Left lung (tissue), 10 donors: Measurements from ENCODE around the gene POP4. TPM values are rescaled to one million over a fixed set of nuclear protein-coding genes. Genes with fewer than 3 reads are reported as not detected.

Experiments used
- ATAC-seq: fragments of 200-7000 bp; cut with Tn5 transposase; one replicate; pipeline ENCODE4 v1.9.1; 2020; ENCODE audit warnings: moderate library complexity
- DNase-seq, 4 donors: peaks; one replicate each; pipeline ENCODE4 v3.0.0-alpha.2; 2013 to 2020
- H3K27ac ChIP-seq, 2 donors: fragments of 200-600 bp; sonication (generic) in 1 of 2; one replicate each; pipeline versions ENCODE4 v1.5.0 to v1.8.0; 2020 to 2021
- H3K27me3 ChIP-seq, 2 donors: fragments of 200-600 bp; sonication (generic) in 1 of 2; one replicate each; pipeline versions ENCODE4 v1.5.0 to v1.8.0; 2020 to 2021
- H3K36me3 ChIP-seq, 2 donors: fragments of 200-600 bp; sonication (generic) in 1 of 2; one replicate each; pipeline versions ENCODE4 v1.5.0 to v1.8.0; 2020 to 2021
- H3K4me1 ChIP-seq, 2 donors: fragments of 200-600 bp; one replicate each; pipeline ENCODE4 v1.8.0; 2021
- H3K4me3 ChIP-seq, 2 donors: fragments of 200-600 bp; sonication (generic) in 1 of 2; one replicate each; pipeline versions ENCODE4 v1.5.0 to v1.8.0; 2020 to 2021; ENCODE audit warnings: mild to moderate bottlenecking in 1 of 2
- H3K9me3 ChIP-seq, 2 donors: fragments of 200-600 bp; sonication (generic) in 1 of 2; one replicate each; pipeline versions ENCODE4 v1.5.0 to v1.8.0; 2020 to 2021
- intact Hi-C, 2 donors: fragments of 100-400 bp; cut with DNase I; formaldehyde crosslinking; loops; one replicate each; pipeline versions ENCODE4 v1.11.2 to v1.14.2; 2022
- polyA plus RNA-seq, 6 donors: library from polyadenylated mRNA; unstranded; fragments of 120-200 nt; gene quantifications; one replicate each; pipeline ENCODE4 v1.2.1, GENCODE V29; 2013; ENCODE audit not compliant: insufficient read length in 6 of 6
- total RNA-seq, 2 donors: library from RNA; stranded (reverse); fragmentation: NEBNext Ultra II Directional; extraction: Animal tissue kit (Norgen Biotek cat#: 25700); gene quantifications; one replicate each; pipeline ENCODE4 v1.2.1, GENCODE V29; 2021
- TF ChIP-seq, protein P1 (sequence below), 2 donors: fragments of 200-600 bp; sonication (generic) in 1 of 2; IDR thresholded peaks; one replicate each; pipeline versions ENCODE4 v1.5.0 to v1.8.0; 2021; ENCODE audit warnings: antibody characterized with exemption in 2 of 2
- donor health status: DM: no; HTN: yes; CAD: no.
- donor health status: DM: no; HTN: no; CAD: no.

The POP4 gene
- total and polyA plus RNA-seq, 8 donors: 49.2 to 66.9 (median 54.4) TPM

DNA sequence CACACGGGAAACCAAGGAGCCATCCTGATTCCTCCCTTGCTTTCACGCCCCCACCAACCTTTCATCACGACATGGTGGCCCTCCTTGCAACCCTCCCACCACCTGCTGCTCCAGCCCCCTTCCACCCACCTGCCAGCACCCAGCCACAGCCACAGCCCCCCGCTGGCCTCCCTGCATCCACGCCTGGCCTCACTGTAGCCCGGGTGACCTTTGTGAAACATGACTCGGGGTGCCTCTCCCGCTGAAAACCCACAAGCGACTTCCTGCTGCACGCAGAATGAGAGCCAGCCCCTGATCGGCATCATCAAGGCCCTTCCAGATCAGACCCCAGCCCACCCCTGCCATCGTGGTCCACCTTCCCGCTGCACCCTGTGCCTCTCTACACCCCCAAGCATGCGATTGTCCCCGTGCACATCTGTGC, 14.9 kb downstream of the POP4 start:
- TF ChIP-seq, protein P1, sequence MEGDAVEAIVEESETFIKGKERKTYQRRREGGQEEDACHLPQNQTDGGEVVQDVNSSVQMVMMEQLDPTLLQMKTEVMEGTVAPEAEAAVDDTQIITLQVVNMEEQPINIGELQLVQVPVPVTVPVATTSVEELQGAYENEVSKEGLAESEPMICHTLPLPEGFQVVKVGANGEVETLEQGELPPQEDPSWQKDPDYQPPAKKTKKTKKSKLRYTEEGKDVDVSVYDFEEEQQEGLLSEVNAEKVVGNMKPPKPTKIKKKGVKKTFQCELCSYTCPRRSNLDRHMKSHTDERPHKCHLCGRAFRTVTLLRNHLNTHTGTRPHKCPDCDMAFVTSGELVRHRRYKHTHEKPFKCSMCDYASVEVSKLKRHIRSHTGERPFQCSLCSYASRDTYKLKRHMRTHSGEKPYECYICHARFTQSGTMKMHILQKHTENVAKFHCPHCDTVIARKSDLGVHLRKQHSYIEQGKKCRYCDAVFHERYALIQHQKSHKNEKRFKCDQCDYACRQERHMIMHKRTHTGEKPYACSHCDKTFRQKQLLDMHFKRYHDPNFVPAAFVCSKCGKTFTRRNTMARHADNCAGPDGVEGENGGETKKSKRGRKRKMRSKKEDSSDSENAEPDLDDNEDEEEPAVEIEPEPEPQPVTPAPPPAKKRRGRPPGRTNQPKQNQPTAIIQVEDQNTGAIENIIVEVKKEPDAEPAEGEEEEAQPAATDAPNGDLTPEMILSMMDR (IDR thresholded peaks at IDR 0.05): no peak
- ATAC-seq: no peak
- no peak for DNase-seq
- no peak overlapping the region for H3K4me3 ChIP-seq
- H3K4me1 ChIP-seq: no peaks in the 10 kb centered on the region
- peaks cover 0 to 23% of the 10 kb centered on the region in 2 donors for H3K27me3 ChIP-seq
- H3K36me3 ChIP-seq: peaks cover 0 to 10% of the 10 kb centered on the region in 2 donors
- no peak overlapping the region for H3K27ac ChIP-seq
- intact Hi-C loops: no loop called here
- H3K9me3 ChIP-seq: no peaks in the 10 kb centered on the region

DNA sequence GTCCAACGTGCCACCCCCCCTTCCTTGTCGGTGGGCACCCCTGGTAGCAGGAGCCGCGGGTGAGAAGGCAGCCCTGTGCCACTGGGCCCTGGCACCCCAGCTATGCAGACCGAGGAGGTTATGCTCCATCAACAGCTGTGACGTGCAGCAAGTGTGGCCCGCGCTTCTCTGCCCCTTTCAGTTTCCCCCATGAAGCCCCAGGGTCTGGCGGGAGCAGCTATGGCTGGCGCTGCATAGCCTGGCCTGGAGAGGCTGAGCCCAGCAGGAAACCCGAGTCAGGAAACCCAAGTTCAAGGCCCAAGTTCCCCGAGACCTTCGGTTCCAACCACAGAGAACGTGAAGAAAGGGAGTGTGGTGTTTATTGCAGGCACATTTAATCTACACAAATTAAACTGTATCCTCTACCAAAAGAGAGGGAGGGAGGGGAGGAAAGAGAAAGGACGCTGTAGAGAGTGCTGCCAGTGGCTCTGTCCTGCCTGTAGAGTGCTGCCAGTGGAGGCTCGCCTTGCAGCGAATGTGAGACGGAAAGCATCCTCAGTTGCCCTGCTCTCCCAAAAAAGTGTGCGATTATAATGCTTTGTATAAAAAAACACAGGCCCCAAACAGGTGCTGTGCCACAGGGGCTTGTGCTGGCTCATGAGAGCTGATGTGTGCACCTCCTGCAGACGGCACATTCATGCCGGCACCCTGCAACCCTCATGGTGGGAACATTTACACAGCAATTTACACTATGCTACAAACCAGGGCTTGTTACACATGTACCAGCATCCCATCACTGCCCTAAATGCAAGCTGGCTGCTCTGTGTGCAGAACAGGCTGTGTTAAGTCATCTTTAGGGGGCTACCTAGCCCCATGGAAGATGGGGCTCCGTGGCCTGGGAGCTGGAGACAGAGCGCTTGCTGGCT, 16.3 kb downstream of the POP4 start:
- Histone ChIP-seq H3K27me3 (peaks cover 0 to 23% of the 10 kb centered on the region in 2 donors), H3K27ac (no peak overlapping the region), H3K4me3 (no peak overlapping the region), H3K4me1 (no peaks in the 10 kb centered on the region), H3K36me3 (no peaks in the 10 kb centered on the region), H3K9me3 (no peaks in the 10 kb centered on the region)
- no peak for DNase-seq
- TF ChIP-seq, protein P1 (IDR thresholded peaks at IDR 0.05): no peak
- intact Hi-C loops: no loop called here
- no peak for ATAC-seq

DNA sequence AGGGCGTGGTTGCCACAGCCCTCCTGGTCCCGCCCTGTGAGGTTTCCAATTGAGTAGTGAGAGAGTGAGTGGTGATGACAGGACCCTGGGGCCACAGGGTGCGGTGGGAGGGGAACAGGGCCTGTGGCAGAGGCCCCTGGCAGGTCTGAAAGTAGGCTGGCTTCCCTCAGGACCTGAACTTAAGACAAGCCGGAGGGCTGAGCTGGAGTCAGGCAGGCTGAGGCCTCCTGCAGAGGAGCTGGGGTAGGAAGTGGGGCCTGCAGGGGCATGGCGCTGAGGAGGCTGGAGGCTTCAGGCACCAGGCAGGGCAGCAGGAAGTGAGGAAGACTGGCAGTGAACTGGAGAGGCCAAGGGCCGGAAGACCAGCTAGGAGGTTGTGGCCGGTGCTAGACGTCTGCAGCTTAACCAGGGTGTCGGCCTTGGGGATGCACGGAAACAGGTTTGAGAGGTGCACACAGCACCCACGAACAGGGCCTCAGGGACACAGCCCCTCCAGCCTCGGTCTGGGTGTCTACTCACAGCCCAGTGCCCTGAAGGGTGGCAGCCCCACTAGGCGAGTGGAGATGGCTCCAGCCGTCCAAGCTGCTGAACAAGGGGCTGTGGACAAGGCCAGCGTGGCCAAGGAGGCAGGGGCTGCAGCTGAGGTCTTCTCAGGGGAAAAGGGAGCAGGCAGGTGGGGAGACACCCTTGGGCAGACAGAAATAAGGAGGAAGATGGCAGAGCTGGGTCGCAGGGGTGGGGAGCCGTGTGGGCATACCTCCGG, 17.8 kb downstream of the POP4 start:
- Histone ChIP-seq H3K4me1 (no peaks in the 10 kb centered on the region), H3K27ac (no peak overlapping the region), H3K36me3 (no peaks in the 10 kb centered on the region), H3K4me3 (no peak overlapping the region), H3K27me3 (peaks cover 0 to 23% of the 10 kb centered on the region in 2 donors), H3K9me3 (no peaks in the 10 kb centered on the region)
- TF ChIP-seq, protein P1 (IDR thresholded peaks at IDR 0.05): no peak
- intact Hi-C loops: no loop called here
- ATAC-seq: no peak
- DNase-seq: no peak

DNA sequence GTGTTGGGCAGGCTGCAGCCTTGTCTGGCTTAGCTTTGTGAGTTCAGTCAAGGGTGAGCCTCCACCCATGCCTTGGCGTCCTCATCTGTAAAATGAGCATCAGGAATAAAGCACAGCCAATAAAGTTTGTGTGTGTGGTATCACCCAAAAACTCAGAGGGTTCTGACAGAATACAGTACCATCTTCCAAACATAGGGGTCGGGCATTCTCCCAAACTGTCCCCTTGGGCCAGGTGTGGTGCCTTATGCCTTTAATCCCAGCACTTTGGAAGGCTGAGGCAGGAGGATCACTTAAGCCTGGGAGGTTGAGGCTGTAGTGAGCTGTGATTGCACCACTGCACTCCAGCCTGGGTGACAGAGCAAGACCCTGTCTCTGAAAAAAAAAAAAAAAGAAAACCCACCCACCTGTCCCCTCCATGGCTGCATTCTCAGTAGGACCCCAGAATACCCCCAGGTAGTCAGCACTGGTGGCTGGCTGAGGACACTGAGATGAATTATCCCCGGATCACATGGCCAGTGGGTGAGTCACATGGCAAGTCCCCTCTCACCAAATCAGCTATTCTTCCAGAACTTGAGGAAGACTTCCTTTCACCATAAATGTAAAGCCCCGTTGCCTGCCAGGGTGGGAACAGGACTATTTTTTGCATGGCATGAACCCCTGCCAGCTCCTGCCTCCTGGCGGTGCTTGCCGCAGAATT, 18.6 kb downstream of the POP4 start:
- no peaks in the 10 kb centered on the region for H3K4me1 ChIP-seq
- no peak overlapping the region for H3K27ac ChIP-seq
- H3K27me3 ChIP-seq: peaks cover 0 to 23% of the 10 kb centered on the region in 2 donors
- intact Hi-C loops: no loop called here
- H3K9me3 ChIP-seq: no peaks in the 10 kb centered on the region
- no peak for DNase-seq
- TF ChIP-seq, protein P1 (IDR thresholded peaks at IDR 0.05): no peak
- no peaks in the 10 kb centered on the region for H3K36me3 ChIP-seq
- H3K4me3 ChIP-seq: no peak overlapping the region
- ATAC-seq: no peak
